Measurements from ENCODE around the gene UBD. TPM values are rescaled to one million over a fixed set of nuclear protein-coding genes. Genes with fewer than 3 reads are reported as not detected.

UBD gene
- total and polyA plus RNA-seq, 10 of the 15 experiments (the other 5 are each of a cell fraction or from before 2014, with no cell fraction given): 23.4 to 101 (median 35.7) TPM

DNA sequence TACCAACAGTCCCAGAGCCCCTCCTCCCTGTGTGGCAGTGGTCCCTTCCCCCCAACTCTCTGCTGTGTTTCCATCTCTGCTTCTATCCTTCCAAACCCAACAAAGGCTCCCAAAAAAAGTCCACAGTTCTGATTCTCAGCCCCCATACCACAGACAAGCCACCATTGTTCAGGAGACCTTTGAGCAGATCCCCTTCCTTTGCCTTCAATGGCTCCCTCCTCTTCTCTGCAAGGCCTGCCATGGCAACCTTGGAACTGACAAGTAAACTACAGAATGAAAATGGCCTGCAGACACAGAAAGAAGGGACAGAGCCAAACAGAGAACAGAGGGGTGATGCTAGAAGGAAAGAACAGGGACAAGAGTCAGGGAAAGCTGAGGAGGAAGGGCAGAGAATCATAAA lies 48.6 kb upstream of the UBD start (continued):
- TF ChIP-seq NFXL1 (IDR thresholded peaks at IDR 0.05; ENCODE audit: borderline replicate concordance): no peak
- no peak for TF ChIP-seq EZH2 (IDR thresholded peaks at IDR 0.05; ENCODE audit: borderline replicate concordance, control insufficient read depth, low read depth, low read length)
- no peak for TF ChIP-seq SUPT20H (IDR thresholded peaks at IDR 0.05; ENCODE audit: borderline replicate concordance, control insufficient read depth, low read depth, low read length)
- no peak for TF ChIP-seq FOXK2 (IDR thresholded peaks at IDR 0.05)
- TF ChIP-seq NFYA (IDR thresholded peaks at IDR 0.05; ENCODE audit: borderline replicate concordance, low read depth, low read length): no peak

DNA sequence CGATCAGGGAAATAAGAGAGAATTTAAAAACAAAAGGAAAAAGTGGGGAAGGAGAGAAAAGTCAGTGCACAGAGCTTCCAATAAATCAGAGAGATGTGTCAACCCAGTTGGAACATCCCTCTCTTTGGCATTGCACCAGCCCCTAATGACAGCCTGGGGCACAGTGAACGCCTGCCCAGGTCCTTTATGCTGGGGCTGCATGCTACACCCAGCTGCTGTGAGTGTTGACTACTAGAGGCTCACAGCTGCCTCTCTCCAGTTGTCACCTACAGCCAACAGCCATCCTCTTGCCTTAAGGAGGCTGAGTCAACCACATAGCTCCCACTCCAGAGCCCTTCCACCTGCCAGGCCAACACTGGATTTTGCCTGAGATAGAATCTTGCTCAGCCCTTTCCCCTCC lies 44.4 kb upstream of the UBD start:
- H3K9ac ChIP-seq (ENCODE audit: control insufficient read depth, insufficient read depth, low read length): no peak overlapping the region
- no peaks in the 10 kb centered on the region for H3K36me3 ChIP-seq (ENCODE audit: control insufficient read depth in 2 of 2, insufficient read depth in 2 of 2, low read length in 1 of 2)
- intact Hi-C loops (cut with micrococcal nuclease; ENCODE audit: unreplicated experiment) (no loop called here), in situ Hi-C loops (cut with MboI) (no loop called here)
- DNase-seq (ENCODE audit: low read depth, low spot score): no peak
- H3K79me2 ChIP-seq (ENCODE audit: control insufficient read depth, insufficient read depth, low read length): no peaks in the 10 kb centered on the region
- SMC1A ChIA-PET (ENCODE audit: uncharacterized antibody, unreplicated experiment): interaction anchor here (0.6 kb wide), 1 partner anchor 341 kb away, joined by 3 read pairs; no protein-coding TSS in a partner anchor
- no peaks in the 10 kb centered on the region for H3K4me1 ChIP-seq (ENCODE audit: control insufficient read depth, insufficient read depth, low read length)
- 68% methylated on average over 2 of the region's 2 CpGs for WGBS (ENCODE audit: insufficient coverage, insufficient replicate concordance, low lambda C conversion rate, missing lambda C conversion rate)
- no TSS peak for BruUV-seq (replicated peaks)
- H4K20me1 ChIP-seq (ENCODE audit: control insufficient read depth, insufficient read depth): no peaks in the 10 kb centered on the region
- no peaks in the 10 kb centered on the region for H3K27me3 ChIP-seq (replicated peaks in 1 of 2; ENCODE audit: control insufficient read depth in 2 of 2, insufficient read depth in 2 of 2, low read length in 1 of 2)
- H3K9me3 ChIP-seq (replicated peaks; ENCODE audit: control insufficient read depth, insufficient read depth, low read length): no peaks in the 10 kb centered on the region
- no peak overlapping the region for H3K4me2 ChIP-seq (ENCODE audit: control insufficient read depth, insufficient read depth)
- no peak overlapping the region for H3K4me3 ChIP-seq
- H3K27ac ChIP-seq (ENCODE audit: control insufficient read depth, insufficient read depth): no peak overlapping the region
- H2AFZ ChIP-seq (ENCODE audit: control insufficient read depth, low read depth, low read length): no peak overlapping the region
- POLR2A ChIA-PET: no interaction called here
- TF ChIP-seq POLR2A (IDR thresholded peaks at IDR 0.05; ENCODE audit: low read depth, low read length) (no peak), RBBP5 (conservative IDR thresholded peaks at IDR 0.05) (no peak), ZBED1 (IDR thresholded peaks at IDR 0.05; ENCODE audit: borderline replicate concordance) (no peak), CREB1 (IDR thresholded peaks at IDR 0.05; ENCODE audit: low read depth) (no peak)
- TF ChIP-seq, protein P1, sequence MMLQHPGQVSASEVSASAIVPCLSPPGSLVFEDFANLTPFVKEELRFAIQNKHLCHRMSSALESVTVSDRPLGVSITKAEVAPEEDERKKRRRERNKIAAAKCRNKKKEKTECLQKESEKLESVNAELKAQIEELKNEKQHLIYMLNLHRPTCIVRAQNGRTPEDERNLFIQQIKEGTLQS (IDR thresholded peaks at IDR 0.05; ENCODE audit: borderline replicate concordance, extremely low read depth, low read depth, low read length): no peak
- FAIRE-seq: no peak
- CTCF ChIA-PET: interaction anchor here (0.7 to 1.1 kb wide), 2 partner anchors 17 to 50 kb away, joined by 3 to 6 read pairs; no protein-coding TSS in a partner anchor
- RAD21 ChIA-PET (ENCODE audit: unreplicated experiment): no interaction called here
- no peak for ATAC-seq

Measured in GM12878 (cell line).